Measurements from ENCODE around the gene PSMB1.

PSMB1 gene

DNA sequence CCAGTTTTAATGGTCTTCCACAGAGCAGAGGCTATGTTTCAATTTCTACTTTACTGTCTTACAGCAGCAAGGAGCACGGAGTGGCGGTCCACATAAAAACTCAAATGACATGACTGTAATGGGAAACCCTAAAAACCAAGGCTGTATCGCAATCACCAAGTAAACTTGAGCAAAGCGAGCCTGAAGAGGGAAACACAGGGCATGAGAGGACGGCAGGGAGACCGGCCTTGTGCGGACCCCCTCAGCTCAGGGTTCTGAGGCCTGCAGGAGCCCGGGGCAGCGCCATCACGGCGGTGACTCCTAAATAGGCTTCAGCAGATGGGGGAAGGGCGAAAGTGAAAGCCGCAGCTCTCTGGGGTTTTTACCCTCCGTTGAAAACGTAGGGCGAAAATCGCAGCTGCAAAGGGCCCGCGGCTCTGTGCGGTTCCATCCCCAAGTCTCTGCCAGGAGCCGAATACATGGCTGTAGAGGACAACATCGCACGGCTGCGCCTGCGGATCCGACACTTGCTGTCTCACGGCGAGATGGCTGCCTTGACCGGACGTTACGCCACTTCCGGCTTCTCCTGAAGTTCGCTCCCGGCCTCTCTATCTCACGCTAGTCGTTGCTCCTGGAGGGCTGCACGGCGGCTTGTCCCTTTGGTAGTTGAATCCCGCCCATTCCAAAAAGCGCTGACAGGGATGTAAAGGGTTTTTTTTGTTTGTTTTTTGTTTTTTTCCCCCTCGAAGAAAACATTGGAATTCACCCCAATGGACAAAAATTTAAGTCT, at the start of gene PSMB1:
PSMB1 (minus strand) TSS at position 543 of the 769 bp plus-strand sequence; CDS start at position 478, 65 bp downstream.
- DNase-seq (ENCODE audit: low read depth): peak; percentile 93

GRCh38 chr6:170597278-170597677, 44.2 kb upstream of the PSMB1 start:
- no peak for DNase-seq (ENCODE audit: low read depth)

- DNase-seq (ENCODE audit: low read depth): no peak
Observed at GRCh38 chr6:170596426-170596825, 43.3 kb upstream of the PSMB1 start.

DNA sequence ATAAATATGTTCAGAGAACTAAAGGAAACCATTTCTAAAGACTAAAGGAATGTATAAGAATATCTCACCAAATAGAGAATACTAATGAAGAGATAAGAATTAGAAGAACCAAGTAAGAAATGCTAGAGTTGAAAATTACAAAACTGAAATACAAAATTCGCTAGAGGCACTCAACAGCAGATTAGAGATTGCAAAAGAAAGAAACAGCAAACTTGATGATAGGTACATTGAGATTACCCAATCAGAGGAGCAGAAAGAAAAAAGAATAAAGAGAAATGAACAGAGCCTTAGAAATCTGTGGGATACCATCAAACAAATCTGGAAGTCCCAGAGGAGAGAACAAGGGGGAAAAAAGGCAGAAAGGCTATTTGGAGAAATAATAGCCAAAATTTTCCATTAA, 37.6 kb upstream of the PSMB1 start:
- no peak for DNase-seq (ENCODE audit: low read depth)

- no peak for DNase-seq (ENCODE audit: low read depth)
Observed at GRCh38 chr6:170584954-170585498, 31.9 kb upstream of the PSMB1 start.

- DNase-seq (ENCODE audit: low read depth): peak; percentile 89
Observed at GRCh38 chr6:170584181-170584953, 31.3 kb upstream of the PSMB1 start, which contains the start of gene PDCD2. PDCD2 (minus strand) TSS chr6:170584637; CDS start chr6:170584581, 56 bp downstream.

DNA sequence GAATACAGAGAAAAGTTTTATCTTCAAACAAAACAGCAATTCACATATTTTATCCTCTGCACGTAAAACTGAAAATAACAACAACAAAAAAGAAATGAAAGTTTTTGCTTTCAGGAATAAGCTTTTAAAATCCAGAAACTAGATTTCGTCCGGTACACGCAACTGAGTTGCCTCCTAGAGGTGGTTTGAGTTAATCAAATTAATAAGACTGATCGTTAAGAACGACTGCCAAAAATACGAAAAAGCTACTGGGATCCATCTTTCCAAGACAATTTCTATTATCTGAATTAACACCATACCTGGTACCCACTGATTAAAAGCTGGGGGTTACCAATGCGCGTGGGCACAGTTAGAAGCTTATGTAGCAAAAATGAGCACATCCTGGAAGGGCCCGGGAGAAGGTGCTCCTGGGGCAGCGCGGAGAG, 30.7 kb upstream of the PSMB1 start:
- DNase-seq (ENCODE audit: low read depth): no peak

DNA sequence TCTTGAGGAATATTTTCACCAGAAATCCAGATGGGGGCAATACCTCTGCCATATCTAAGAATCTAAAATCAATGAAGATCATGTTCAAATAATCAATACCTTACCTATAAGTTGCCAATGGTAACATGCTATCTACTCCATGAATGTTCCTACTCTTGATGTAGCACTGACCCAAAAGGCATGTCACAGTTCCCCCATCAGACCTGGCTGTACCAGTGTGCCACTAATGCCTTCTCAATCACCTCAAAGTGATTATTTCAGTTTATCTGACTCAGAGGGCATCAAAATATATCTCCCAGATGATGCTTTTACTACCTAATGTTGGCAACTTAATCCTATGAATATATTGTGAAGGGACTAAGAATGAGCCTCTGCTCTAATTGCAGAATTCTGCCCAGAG, 25.8 kb upstream of the PSMB1 start:
- no peak for DNase-seq (ENCODE audit: low read depth)

- DNase-seq (ENCODE audit: low read depth): peak; percentile 10
Observed at GRCh38 chr6:170575250-170575649, 22.1 kb upstream of the PSMB1 start.

- no peak for DNase-seq (ENCODE audit: low read depth)
Observed at GRCh38 chr6:170572704-170573466, 19.8 kb upstream of the PSMB1 start.

- DNase-seq (ENCODE audit: low read depth): no peak
Observed at GRCh38 chr6:170564936-170565530, 11.9 kb upstream of the PSMB1 start.

DNA sequence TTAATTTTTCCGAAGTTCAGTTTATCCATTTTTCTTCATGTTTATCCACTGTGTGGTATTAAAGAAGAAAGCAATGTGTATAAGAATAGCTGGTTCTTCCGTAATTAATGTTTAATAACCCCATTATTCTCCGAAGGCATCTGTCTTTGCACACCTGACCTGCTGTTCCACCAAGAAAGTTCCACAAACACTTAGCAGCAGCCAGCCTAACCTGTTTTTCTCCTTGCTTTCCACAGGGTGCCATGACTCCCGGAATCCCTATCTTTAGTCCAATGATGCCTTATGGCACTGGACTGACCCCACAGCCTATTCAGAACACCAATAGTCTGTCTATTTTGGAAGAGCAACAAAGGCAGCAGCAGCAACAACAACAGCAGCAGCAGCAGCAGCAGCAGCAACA, 8.4 kb upstream of the PSMB1 start:
- DNase-seq (ENCODE audit: low read depth): no peak

- no peak for DNase-seq (ENCODE audit: low read depth)
Observed at GRCh38 chr6:170555305-170555704, 2.2 kb upstream of the PSMB1 start.

DNA sequence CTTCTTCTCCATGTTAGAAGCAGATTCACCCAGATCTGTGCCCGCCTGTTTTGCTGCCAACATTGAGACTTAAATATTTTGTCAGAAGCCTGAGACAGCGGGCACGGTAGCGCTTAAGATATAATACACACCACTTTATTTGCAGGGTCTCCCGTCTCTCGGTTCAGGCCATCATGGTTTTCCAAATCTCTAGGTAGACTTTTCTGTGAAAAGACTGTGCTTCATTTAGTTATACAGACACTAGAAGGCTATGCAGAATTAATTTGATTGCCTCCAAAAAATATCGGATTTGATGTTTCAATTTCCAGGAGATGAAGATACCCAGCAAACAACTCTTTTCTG, 1.7 kb upstream of the PSMB1 start:
- no peak for DNase-seq (ENCODE audit: low read depth)

DNA sequence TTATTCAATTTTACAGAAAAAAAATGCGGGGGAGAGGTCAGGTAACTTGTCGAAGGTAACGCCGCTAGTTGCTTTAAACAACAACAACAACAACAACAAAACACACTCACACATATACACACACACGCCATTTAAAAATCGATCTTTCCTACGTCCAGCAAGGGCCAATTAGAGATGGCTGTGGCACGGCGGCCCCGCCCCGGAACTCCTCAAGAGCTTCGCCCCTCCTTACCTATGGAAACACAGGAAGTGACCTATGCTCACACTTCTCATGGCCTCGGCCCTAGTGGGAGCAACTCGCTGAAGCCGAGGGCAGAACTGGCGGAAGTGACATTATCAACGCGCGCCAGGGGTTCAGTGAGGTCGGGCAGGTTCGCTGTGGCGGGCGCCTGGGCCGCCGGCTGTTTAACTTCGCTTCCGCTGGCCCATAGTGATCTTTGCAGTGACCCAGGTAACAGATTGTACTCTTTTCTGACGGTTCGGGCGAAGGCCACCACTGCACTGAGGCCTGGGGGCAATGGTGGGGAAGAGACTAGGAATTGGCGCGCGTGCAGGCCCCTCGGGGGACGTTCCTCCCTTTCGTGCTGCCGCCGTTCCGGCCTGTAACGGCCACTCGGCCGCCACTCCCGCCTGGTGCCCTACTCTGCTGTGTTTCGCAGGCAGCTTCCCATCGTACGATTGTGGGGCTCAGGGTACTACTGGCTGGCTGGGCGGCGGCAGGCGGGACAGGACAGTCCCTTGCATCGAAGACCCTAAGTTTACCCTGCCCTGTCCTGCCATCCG, 1.1 kb upstream of the PSMB1 start, which contains the start of gene TBP:
TBP (plus strand) TSS at position 357 of the 783 bp plus-strand sequence. CDS start 2,661 bp downstream, outside the sequence.
- DNase-seq (ENCODE audit: low read depth): peak; percentile 99

DNA sequence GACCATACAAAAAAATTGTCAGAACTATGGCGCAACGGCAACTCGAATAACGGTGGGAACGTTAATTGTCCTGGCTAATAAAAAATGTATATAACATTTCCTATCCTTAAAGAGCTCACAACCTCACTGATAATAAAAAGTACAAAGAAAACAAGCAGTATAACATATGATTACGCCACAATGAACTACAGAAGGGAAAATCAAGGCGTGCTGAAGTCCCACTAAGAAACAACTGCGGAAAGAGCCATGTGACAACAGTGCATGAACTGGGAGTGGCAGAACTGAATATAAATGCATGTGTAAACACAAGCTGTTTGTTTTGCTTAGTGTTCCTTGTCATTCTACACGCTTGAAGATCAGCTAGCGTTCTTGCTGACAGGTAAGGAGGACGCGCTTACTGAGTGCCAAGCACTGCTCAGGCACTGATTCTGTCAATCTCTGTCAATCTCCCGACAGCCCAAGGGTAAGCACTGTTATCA, 466 bp upstream of the PSMB1 start:
- peak; percentile 35 for DNase-seq (ENCODE audit: low read depth)

DNA sequence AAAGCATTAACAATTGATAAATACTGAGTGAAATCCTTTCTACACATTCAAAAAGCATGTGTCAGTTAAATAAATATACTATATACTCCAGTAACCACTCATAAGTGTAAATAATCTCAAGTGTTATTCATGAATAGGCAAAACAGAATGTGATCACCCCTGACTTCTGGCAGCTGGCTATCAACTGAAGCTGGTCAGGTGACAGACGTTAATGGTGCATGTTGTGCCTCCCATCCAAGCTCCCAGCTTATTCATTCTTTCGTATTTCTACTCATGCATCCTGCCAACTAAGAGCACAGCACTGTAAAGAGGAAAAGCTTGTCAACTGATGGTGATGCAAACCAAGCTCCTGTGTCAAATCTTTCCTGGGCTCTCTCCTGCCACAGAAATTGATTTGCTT, 7.7 kb downstream of the PSMB1 start:
- no peak for DNase-seq (ENCODE audit: low read depth)

DNA sequence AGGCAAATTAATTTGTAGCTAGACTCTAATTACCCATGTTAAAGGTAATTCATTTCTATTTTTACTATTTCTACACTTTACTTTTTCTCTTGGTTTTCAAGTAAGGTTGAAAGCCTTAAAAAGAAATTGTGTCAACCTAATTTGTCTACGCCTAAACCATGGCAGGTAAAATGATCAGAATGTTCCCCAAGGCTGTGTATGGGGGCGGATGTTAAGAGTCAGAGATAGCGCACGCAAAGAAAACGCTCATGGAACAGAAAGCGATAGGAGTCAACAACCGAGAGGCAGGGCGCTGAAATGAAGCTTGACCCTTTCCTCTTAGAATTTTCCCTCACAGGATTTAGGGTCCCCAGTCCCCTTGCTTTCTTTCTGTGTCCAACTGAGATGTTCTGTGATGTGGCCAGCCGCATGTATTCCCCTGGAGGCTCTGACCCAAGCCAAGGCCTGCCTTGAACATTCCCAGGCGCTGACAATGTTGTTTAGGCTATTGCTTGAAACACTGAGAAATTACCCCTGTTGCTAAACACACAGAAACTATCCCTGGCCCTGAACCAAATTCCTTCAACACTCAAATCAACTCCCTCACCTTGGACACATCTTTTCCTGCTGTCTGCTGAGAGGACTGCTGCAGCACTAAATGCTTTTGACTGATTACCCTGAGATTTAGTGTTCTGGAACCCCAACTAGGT, 10.9 kb downstream of the PSMB1 start:
- peak; percentile 23 for DNase-seq (ENCODE audit: low read depth)

DNA sequence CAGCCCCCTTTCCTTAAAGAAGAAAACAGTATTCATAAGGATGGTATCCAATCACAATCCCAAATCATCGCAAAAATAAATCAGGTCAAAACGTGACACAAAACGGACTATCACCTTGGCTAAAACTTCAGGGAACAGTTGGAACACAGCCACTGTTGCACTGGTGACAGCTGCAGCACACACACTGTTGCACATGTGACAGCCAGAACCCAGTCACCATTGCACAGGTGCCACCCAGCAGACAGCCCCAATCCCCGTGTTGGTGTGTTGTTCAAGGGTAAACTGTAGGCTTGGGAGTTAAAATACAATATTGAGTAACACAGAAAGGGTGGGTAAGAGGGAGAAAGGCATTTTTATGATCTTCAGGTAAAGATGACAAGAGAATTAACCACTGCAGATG, 15.8 kb downstream of the PSMB1 start:
- DNase-seq (ENCODE audit: low read depth): no peak

DNA sequence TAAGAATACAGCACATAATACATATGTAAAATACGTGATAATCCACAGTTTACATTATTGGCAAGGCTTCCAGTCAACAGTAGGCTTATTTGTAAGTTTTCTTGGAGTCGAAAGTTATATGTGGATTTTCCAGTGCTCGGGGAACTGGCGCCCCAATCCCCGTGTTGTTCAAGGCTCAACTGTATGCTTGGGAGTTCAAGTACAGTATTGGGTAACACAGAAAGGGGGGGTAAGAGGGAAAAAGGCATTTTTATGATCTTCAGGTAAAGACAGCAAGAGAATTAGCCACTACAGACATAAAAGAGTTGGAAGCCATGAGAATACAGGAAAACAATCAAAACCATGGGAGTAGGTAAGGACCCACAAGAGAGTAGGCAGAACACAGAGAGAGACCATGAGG, 16.4 kb downstream of the PSMB1 start:
- no peak for DNase-seq (ENCODE audit: low read depth)

Measured in fibroblast of gingiva (primary cell).